HEK293 (cell line): Measurements from ENCODE around the gene NUP88.

Experiments
- CTCF ChIA-PET: fragments of 350-600 bp; formaldehyde crosslinking; extraction: SDS; loops from one replicate; lab custom pipeline; 2021; ENCODE audit warnings: antibody characterized with exemption; lab: Yijun Ruan, JAX
- POLR2A ChIA-PET: fragments of 300-600 bp; formaldehyde crosslinking; extraction: SDS; loops from one replicate; lab custom pipeline; 2020; ENCODE audit warnings: antibody characterized with exemption, inconsistent platforms; lab: Yijun Ruan, JAX
- H3K27ac ChIP-seq: fragments of 200-500 bp; sonication (Bioruptor generic); 2 replicates; pipeline ENCODE4 v1.5.1; 2014; ENCODE audit warnings: low read depth, low read length, control low read depth, inconsistent platforms; ENCODE audit errors: extremely low read depth
- H3K36me3 ChIP-seq, 2 experiments: fragments of 200-500 bp in 1 of 2; sonication (Bioruptor generic) in 1 of 2; 1 replicate in 1 of 2; 2 replicates in 1 of 2; pipeline ENCODE4 v1.5.1; 2014 to 2017; ENCODE audit warnings: inconsistent platforms in 2 of 2, low read length in 2 of 2; ENCODE audit not compliant: control insufficient read depth in 2 of 2, insufficient read depth in 1 of 2
- H3K4me1 ChIP-seq: fragments of 200-500 bp; sonication (Bioruptor generic); 2 replicates; pipeline ENCODE4 v1.5.1; 2014; ENCODE audit warnings: mild to moderate bottlenecking, low read length, inconsistent platforms; ENCODE audit not compliant: control insufficient read depth, insufficient read depth
- H3K4me3 ChIP-seq: 2 replicates; pipeline ENCODE4 v1.5.1; 2011; ENCODE audit warnings: low read depth, mild to moderate bottlenecking, control low read depth, low read length, moderate library complexity
- H3K9me3 ChIP-seq: fragments of 200-500 bp; sonication (Bioruptor generic); 2 replicates; pipeline ENCODE4 v1.5.1; 2014; ENCODE audit warnings: low read depth, low read length, inconsistent platforms; ENCODE audit not compliant: control insufficient read depth, insufficient read depth
- PRDM1 ChIP-seq: fragments of 450-650 bp; formaldehyde crosslinking; IDR thresholded peaks from 2 replicates; pipeline ENCODE4; 2016; ENCODE audit warnings: missing biosample characterization, missing genetic modification characterization
- PRDM10 ChIP-seq: fragments of 450-650 bp; formaldehyde crosslinking; IDR thresholded peaks from 2 replicates; pipeline ENCODE4 v1.5.1; 2016; ENCODE audit warnings: missing biosample characterization, missing genetic modification characterization
- RBAK ChIP-seq: fragments of 450-650 bp; formaldehyde crosslinking; IDR thresholded peaks from 2 replicates; pipeline ENCODE4 v1.5.1; 2016; ENCODE audit warnings: missing biosample characterization, missing genetic modification characterization
- SP7 ChIP-seq: fragments of 450-650 bp; formaldehyde crosslinking; IDR thresholded peaks from 2 replicates; pipeline ENCODE4 v1.5.1; 2016; ENCODE audit warnings: missing biosample characterization, missing genetic modification characterization
- ZBTB17 ChIP-seq: fragments of 450-650 bp; formaldehyde crosslinking; IDR thresholded peaks from 2 replicates; pipeline ENCODE4 v1.5.1; 2016; ENCODE audit warnings: missing biosample characterization, missing genetic modification characterization
- ZBTB21 ChIP-seq: fragments of 450-650 bp; formaldehyde crosslinking; IDR thresholded peaks from 2 replicates; pipeline ENCODE4 v1.5.1; 2017; ENCODE audit warnings: missing biosample characterization, missing genetic modification characterization
- ZFP69B ChIP-seq: fragments of 450-650 bp; formaldehyde crosslinking; IDR thresholded peaks from 2 replicates; pipeline ENCODE4 v1.5.1; 2016; ENCODE audit warnings: missing biosample characterization, missing genetic modification characterization
- ZNF112 ChIP-seq: fragments of 450-650 bp; formaldehyde crosslinking; IDR thresholded peaks from 2 replicates; pipeline ENCODE4 v1.5.0; 2017; ENCODE audit warnings: missing biosample characterization, missing genetic modification characterization
- ZNF140 ChIP-seq: fragments of 450-650 bp; formaldehyde crosslinking; IDR thresholded peaks from 2 replicates; pipeline ENCODE4 v1.5.1; 2016; ENCODE audit warnings: missing biosample characterization, missing genetic modification characterization
- ZNF214 ChIP-seq: fragments of 450-650 bp; formaldehyde crosslinking; IDR thresholded peaks from 2 replicates; pipeline ENCODE4 v1.5.1; 2017; ENCODE audit warnings: missing biosample characterization, mild to moderate bottlenecking, missing genetic modification characterization, borderline replicate concordance
- ZNF239 ChIP-seq: fragments of 450-650 bp; formaldehyde crosslinking; IDR thresholded peaks from 2 replicates; pipeline ENCODE4 v1.5.1; 2016; ENCODE audit warnings: missing biosample characterization, missing genetic modification characterization
- ZNF341 ChIP-seq: fragments of 450-650 bp; formaldehyde crosslinking; IDR thresholded peaks from 2 replicates; pipeline ENCODE4; 2016; ENCODE audit warnings: low read depth, missing biosample characterization, missing genetic modification characterization
- ZNF394 ChIP-seq: fragments of 450-650 bp; formaldehyde crosslinking; IDR thresholded peaks from 2 replicates; pipeline ENCODE4 v1.5.1; 2016; ENCODE audit warnings: missing biosample characterization, missing genetic modification characterization, mild to moderate bottlenecking, moderate library complexity, borderline replicate concordance
- ZNF398 ChIP-seq: fragments of 450-650 bp; formaldehyde crosslinking; IDR thresholded peaks from 2 replicates; pipeline ENCODE4 v1.5.1; 2017; ENCODE audit warnings: missing biosample characterization, missing genetic modification characterization
- ZNF473 ChIP-seq: fragments of 450-650 bp; formaldehyde crosslinking; IDR thresholded peaks from 2 replicates; pipeline ENCODE4 v1.5.1; 2017; ENCODE audit warnings: missing biosample characterization, missing genetic modification characterization
- ZNF48 ChIP-seq: fragments of 450-650 bp; formaldehyde crosslinking; IDR thresholded peaks from 2 replicates; pipeline ENCODE4 v1.5.1; 2016; ENCODE audit warnings: missing biosample characterization, missing genetic modification characterization
- ZNF561 ChIP-seq: fragments of 450-650 bp; IDR thresholded peaks from 2 replicates; pipeline ENCODE4 v1.5.1; 2018; ENCODE audit warnings: missing biosample characterization, missing genetic modification characterization, borderline replicate concordance
- ZNF585B ChIP-seq: fragments of 450-650 bp; formaldehyde crosslinking; IDR thresholded peaks from 2 replicates; pipeline ENCODE4 v1.5.1; 2016; ENCODE audit warnings: missing biosample characterization, missing genetic modification characterization
- ZNF645 ChIP-seq: fragments of 450-650 bp; formaldehyde crosslinking; IDR thresholded peaks from 2 replicates; pipeline ENCODE4; 2016; ENCODE audit warnings: missing biosample characterization, missing genetic modification characterization
- ZNF692 ChIP-seq: fragments of 450-650 bp; formaldehyde crosslinking; IDR thresholded peaks from 2 replicates; pipeline ENCODE4 v1.5.1; 2016; ENCODE audit warnings: missing biosample characterization, missing genetic modification characterization
- ZNF707 ChIP-seq: fragments of 450-650 bp; formaldehyde crosslinking; IDR thresholded peaks from 2 replicates; pipeline ENCODE4 v1.5.1; 2016; ENCODE audit warnings: missing biosample characterization, missing genetic modification characterization
- ZNF837 ChIP-seq: fragments of 450-650 bp; formaldehyde crosslinking; IDR thresholded peaks from 2 replicates; pipeline ENCODE4 v1.5.1; 2016; ENCODE audit warnings: missing biosample characterization, missing genetic modification characterization
- ZSCAN16 ChIP-seq: fragments of 450-650 bp; formaldehyde crosslinking; IDR thresholded peaks from 2 replicates; pipeline ENCODE4 v1.5.1; 2016; ENCODE audit warnings: missing biosample characterization, missing genetic modification characterization

The NUP88 gene

GRCh38 chr17:5439446-5439764 is 19.9 kb upstream of the NUP88 start:
- Histone ChIP-seq H3K27ac (peak overlapping the region; percentile 65), H3K4me1 (no peaks in the 10 kb centered on the region), H3K9me3 (no peaks in the 10 kb centered on the region), H3K36me3 (peaks cover 27 to 67% of the 10 kb centered on the region in 2 experiments), H3K4me3 (peak overlapping the region; percentile 10)
- CTCF ChIA-PET, result interaction anchor here (0.7 to 3.7 kb wide), 44 partner anchors 9 to 1393 kb away, joined by 3 to 26 read pairs (median 5); partner anchors contain the start of genes DHX33, ENO3, NUP88 and RPAIN
- TF ChIP-seq ZBTB21 (tag by site-specific recombination) (no peak), ZNF707 (tag by site-specific recombination) (no peak), ZNF48 (tag by site-specific recombination) (no peak), ZNF214 (tag by site-specific recombination) (no peak), PRDM10 (tag by site-specific recombination) (0 out of 2 replicates have a peak, but pooled peaks have one; percentile 3), PRDM1 (0 out of 2 replicates have a peak, but pooled peaks have one; percentile 1), ZFP69B (no peak), ZNF692 (tag by site-specific recombination) (no peak), ZBTB17 (tag by site-specific recombination) (0 out of 2 replicates have a peak, but pooled peaks have one; percentile 6), RBAK (tag by site-specific recombination) (no peak), ZNF837 (tag by site-specific recombination) (no peak), ZNF239 (tag by site-specific recombination) (no peak), ZNF398 (no peak), ZNF585B (tag by site-specific recombination) (no peak), ZNF645 (tag by site-specific recombination) (no peak), ZNF112 (no peak), ZNF341 (tag by site-specific recombination) (no peak), ZNF473 (tag by site-specific recombination) (no peak), ZSCAN16 (tag by site-specific recombination) (peak; percentile 94), SP7 (tag by site-specific recombination) (no peak), ZNF394 (tag by site-specific recombination) (no peak), ZNF140 (tag by site-specific recombination) (no peak), ZNF561 (tag by site-specific recombination) (no peak)
- POLR2A ChIA-PET, result interaction anchor here (0.6 to 1.4 kb wide), 12 partner anchors 9 to 248 kb away, joined by 3 to 7 read pairs (median 4); partner anchors contain the start of genes DHX33, NUP88, RPAIN and ZNF594
